B cell (primary cell): ENCODE data around the gene TP53I13. TPM values are rescaled to one million over a fixed set of nuclear protein-coding genes. Genes with fewer than 3 reads are reported as not detected.

Experiments used
- ATAC-seq: fragments of 200-7000 bp; cut with Tn5 transposase; one replicate; pipeline ENCODE4 v1.10.0; 2021; ENCODE audit warnings: low read depth, mild to moderate bottlenecking, moderate number of reproducible peaks, moderate library complexity
- CTCF ChIA-PET: fragments of 350-600 bp; sonication (Branson Sonifier 250); formaldehyde crosslinking; loops from one replicate; lab custom pipeline; 2021; ENCODE audit warnings: antibody characterized with exemption, inconsistent platforms; lab: Charles Lee
- POLR2A ChIA-PET: fragments of 350-600 bp; sonication (Branson Sonifier 250); formaldehyde crosslinking; loops from one replicate; lab custom pipeline; 2021; ENCODE audit warnings: antibody characterized with exemption; lab: Charles Lee
- DNase-seq: peaks from one replicate; pipeline ENCODE4 v3.0.0; 2013
- H2AFZ ChIP-seq: 2 replicates; pipeline ENCODE4 v1.6.1; 2012; ENCODE audit warnings: mild to moderate bottlenecking, low read depth, low read length; ENCODE audit not compliant: insufficient read depth, poor library complexity, severe bottlenecking
- H3K27ac ChIP-seq, 2 donors: 1 replicate in 1 of 2; 2 replicates in 1 of 2; pipeline ENCODE4 v1.5.1; 2012 to 2013; ENCODE audit warnings: low read length in 2 of 2, mild to moderate bottlenecking in 2 of 2, moderate library complexity in 1 of 2
- H3K27me3 ChIP-seq, 4 experiments: fragments of 200-600 bp in 1 of 4; sonication (generic) in 1 of 4; replicated peaks in 1 of 4; 1 replicate in 2 of 4; 2 replicates in 2 of 4; pipeline versions ENCODE4 v1.6.1 to v1.7.0; 2013 to 2016; ENCODE audit warnings: low read length in 3 of 4, mild to moderate bottlenecking in 2 of 4, mixed read lengths in 1 of 4, moderate library complexity in 1 of 4; ENCODE audit not compliant: insufficient read depth in 4 of 4, control insufficient read depth in 3 of 4; ENCODE audit errors: control extremely low read depth in 1 of 4
- H3K36me3 ChIP-seq, 2 experiments: replicated peaks in 1 of 2; 1 replicate in 1 of 2; 2 replicates in 1 of 2; pipeline versions ENCODE4 v1.6.1 to v1.7.1; 2013; ENCODE audit warnings: low read length in 1 of 2; ENCODE audit not compliant: insufficient read depth in 2 of 2, control insufficient read depth in 1 of 2; ENCODE audit errors: control extremely low read depth in 1 of 2, extremely low read depth in 1 of 2
- H3K4me1 ChIP-seq, 2 donors: fragments of 200-600 bp in 1 of 2; sonication (generic) in 1 of 2; 1 replicate in 1 of 2; 2 replicates in 1 of 2; pipeline versions ENCODE4 v1.5.1 to v1.6.1; 2013 to 2017; ENCODE audit warnings: low read length in 2 of 2; ENCODE audit not compliant: control insufficient read depth in 2 of 2, insufficient read depth in 2 of 2
- H3K4me2 ChIP-seq: replicated peaks from 2 replicates; pipeline ENCODE3; 2012; ENCODE audit warnings: mild to moderate bottlenecking, low read depth, low read length; ENCODE audit not compliant: poor library complexity, severe bottlenecking
- H3K4me3 ChIP-seq, 5 experiments: fragments of 200-600 bp in 1 of 5; sonication (generic) in 1 of 5; 1 replicate in 3 of 5; 2 replicates in 2 of 5; pipeline versions ENCODE4 v1.5.1 to v1.7.0; 2011 to 2016; ENCODE audit warnings: low read length in 4 of 5, mild to moderate bottlenecking in 4 of 5, low read depth in 2 of 5, control low read depth in 1 of 5, moderate library complexity in 1 of 5; ENCODE audit not compliant: insufficient read depth in 1 of 5; ENCODE audit errors: control extremely low read depth in 1 of 5, extremely low read depth in 1 of 5
- H3K79me2 ChIP-seq: fragments of 200-600 bp; sonication (generic); one replicate; pipeline ENCODE4 v1.6.0; 2016; ENCODE audit warnings: low read length; ENCODE audit not compliant: control insufficient read depth, insufficient read depth
- H3K9ac ChIP-seq: fragments of 200-600 bp; sonication (generic); 2 replicates; pipeline ENCODE4 v1.6.1; 2017; ENCODE audit warnings: mild to moderate bottlenecking, low read length, moderate library complexity
- H3K9me3 ChIP-seq, 3 donors: one replicate each; pipeline versions ENCODE4 v1.6.1 to v1.7.1; 2013; ENCODE audit warnings: low read length in 2 of 3; ENCODE audit not compliant: control insufficient read depth in 2 of 3, insufficient read depth in 1 of 3; ENCODE audit errors: control extremely low read depth in 1 of 3
- H4K20me1 ChIP-seq: 2 replicates; pipeline ENCODE4 v1.6.0; 2012; ENCODE audit warnings: mild to moderate bottlenecking, low read length; ENCODE audit not compliant: insufficient read depth, control insufficient read depth, poor library complexity, severe bottlenecking
- H3K27ac Mint-ChIP-seq: one replicate; pipeline ENCODE4 v1.8.0; 2021; ENCODE audit warnings: mixed read lengths
- H3K27me3 Mint-ChIP-seq: one replicate; pipeline ENCODE4 v1.8.0; 2021; ENCODE audit warnings: mixed read lengths
- H3K4me1 Mint-ChIP-seq: one replicate; pipeline ENCODE4 v1.8.0; 2021; ENCODE audit warnings: mixed read lengths
- H3K4me3 Mint-ChIP-seq: one replicate; pipeline ENCODE4 v1.8.0; 2021; ENCODE audit warnings: mixed read lengths
- H3K9me3 Mint-ChIP-seq: one replicate; pipeline ENCODE4 v1.8.0; 2022; ENCODE audit warnings: mixed read lengths; ENCODE audit not compliant: insufficient read depth
- EZH2 ChIP-seq: IDR thresholded peaks from 2 replicates; pipeline ENCODE4 v1.6.1; 2012; ENCODE audit warnings: borderline replicate concordance, low read depth, mild to moderate bottlenecking, moderate library complexity, low read length; ENCODE audit not compliant: insufficient read depth, poor library complexity, severe bottlenecking
- WGBS: methylation state at CpG from one replicate; pipeline ENCODE4 v1.1.5; 2013; ENCODE audit warnings: missing lambda C conversion rate; ENCODE audit not compliant: insufficient coverage; 5-methylcytosine and 5-hydroxymethylcytosine counted together
- intact Hi-C: fragments of 100-400 bp; cut with micrococcal nuclease; formaldehyde crosslinking; loops from one replicate; pipeline ENCODE4 v1.10.0; 2022
- polyA plus RNA-seq: library from polyadenylated mRNA; depleted of rRNA; stranded (reverse); fragments of >200 nt; gene quantifications from 2 replicates; pipeline ENCODE4 v1.2.3, GENCODE V29; 2012
- total RNA-seq, 2 donors: library from RNA; stranded (reverse); fragments of 120-200 nt in 1 of 2; gene quantifications; 1 replicate in 1 of 2; 2 replicates in 1 of 2; pipeline versions ENCODE4 v1.2.3 to v1.2.4, GENCODE V29; 2013 to 2022
- TF ChIP-seq, protein P1 (sequence below): fragments of 200-600 bp; IDR thresholded peaks from one replicate; pipeline ENCODE4 v1.8.0; 2022; ENCODE audit warnings: antibody characterized with exemption, mild to moderate bottlenecking

Gene TP53I13
- total and polyA plus RNA-seq, 2 donors (not counting 1 experiment from before 2014, with no cell fraction given): 224 to 287 TPM

DNA sequence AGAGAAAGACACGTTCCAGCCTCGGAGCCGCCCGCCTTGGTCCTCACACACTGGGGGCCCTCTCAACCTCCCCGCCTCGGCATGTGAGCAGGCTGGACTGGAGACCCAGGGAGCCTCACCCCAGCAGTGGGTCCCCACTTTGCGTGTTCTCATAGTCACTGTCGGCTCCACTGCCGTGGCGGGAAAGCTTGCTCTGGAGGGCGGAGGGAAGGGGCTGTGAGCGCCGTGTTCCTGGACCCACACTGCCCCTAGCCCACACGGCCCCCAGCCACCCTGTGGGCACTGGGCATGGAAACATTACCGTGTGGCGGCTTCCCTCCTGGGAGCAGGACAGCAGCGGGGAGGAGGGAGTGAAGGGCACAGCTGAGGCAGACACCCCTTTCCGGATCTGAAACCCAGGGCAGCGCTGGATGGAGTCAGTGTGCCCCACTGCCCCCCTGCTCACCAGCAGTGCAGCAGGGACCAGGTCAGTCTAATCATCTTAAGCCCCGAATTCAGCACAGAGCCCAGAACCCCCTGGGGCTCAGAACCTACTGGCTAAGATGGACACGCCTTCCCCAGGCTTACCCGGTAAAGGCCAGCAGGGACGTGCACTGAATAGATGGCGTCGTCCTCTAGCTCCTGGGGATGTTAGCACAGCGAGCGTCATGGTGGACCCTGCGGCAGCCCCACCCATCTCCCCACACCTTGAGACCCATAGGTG lies 7.2 kb downstream of the TP53I13 start:
- 96% methylated on average over 26 of the region's 28 CpGs for WGBS

More for the DNA sequence above, 7.2 kb downstream of the TP53I13 start:
- TF ChIP-seq EZH2: no peak
- TF ChIP-seq, protein P1, sequence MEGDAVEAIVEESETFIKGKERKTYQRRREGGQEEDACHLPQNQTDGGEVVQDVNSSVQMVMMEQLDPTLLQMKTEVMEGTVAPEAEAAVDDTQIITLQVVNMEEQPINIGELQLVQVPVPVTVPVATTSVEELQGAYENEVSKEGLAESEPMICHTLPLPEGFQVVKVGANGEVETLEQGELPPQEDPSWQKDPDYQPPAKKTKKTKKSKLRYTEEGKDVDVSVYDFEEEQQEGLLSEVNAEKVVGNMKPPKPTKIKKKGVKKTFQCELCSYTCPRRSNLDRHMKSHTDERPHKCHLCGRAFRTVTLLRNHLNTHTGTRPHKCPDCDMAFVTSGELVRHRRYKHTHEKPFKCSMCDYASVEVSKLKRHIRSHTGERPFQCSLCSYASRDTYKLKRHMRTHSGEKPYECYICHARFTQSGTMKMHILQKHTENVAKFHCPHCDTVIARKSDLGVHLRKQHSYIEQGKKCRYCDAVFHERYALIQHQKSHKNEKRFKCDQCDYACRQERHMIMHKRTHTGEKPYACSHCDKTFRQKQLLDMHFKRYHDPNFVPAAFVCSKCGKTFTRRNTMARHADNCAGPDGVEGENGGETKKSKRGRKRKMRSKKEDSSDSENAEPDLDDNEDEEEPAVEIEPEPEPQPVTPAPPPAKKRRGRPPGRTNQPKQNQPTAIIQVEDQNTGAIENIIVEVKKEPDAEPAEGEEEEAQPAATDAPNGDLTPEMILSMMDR: no peak
- Histone ChIP-seq H3K9me3 (no peaks in the 10 kb centered on the region), H3K27ac (no peak overlapping the region), H3K4me3 (no peak overlapping the region), H3K9ac (no peak overlapping the region), H2AFZ (no peak overlapping the region), H3K27me3 (no peaks in the 10 kb centered on the region), H4K20me1 (peaks cover 48% of the 10 kb centered on the region), H3K4me2 (peak overlapping the region; percentile 37), H3K79me2 (peaks cover 23% of the 10 kb centered on the region), H3K4me1 (peaks cover 9 to 23% of the 10 kb centered on the region in 2 donors), H3K36me3 (peaks cover 0 to 60% of the 10 kb centered on the region in 2 experiments)
- Mint-ChIP-seq H3K27ac (no peak overlapping the region), H3K4me3 (no peak overlapping the region), H3K9me3 (no peaks in the 10 kb centered on the region), H3K4me1 (peaks cover 19% of the 10 kb centered on the region), H3K27me3 (no peaks in the 10 kb centered on the region)
- DNase-seq: no peak
- CTCF ChIA-PET: interaction anchor here (0.9 to 24.3 kb wide), 10 partner anchors 8 to 518 kb away, joined by 3 to 336 read pairs (median 4); partner anchors contain the start of genes ABHD15 and ANKRD13B
- no peak for ATAC-seq
- POLR2A ChIA-PET: no interaction called here
- intact Hi-C loops: no loop called here
